Lower lobe of right lung (tissue), 2 donors: Measurements from ENCODE around the gene NPY1R. TPM values are rescaled to one million over a fixed set of nuclear protein-coding genes. Genes with fewer than 3 reads are reported as not detected.

Experiments
- ATAC-seq, 2 donors: fragments of 200-7000 bp; cut with Tn5 transposase; one replicate each; pipeline ENCODE4 v1.9.1; 2020 to 2022; ENCODE audit warnings: mild to moderate bottlenecking in 2 of 2, moderate library complexity in 2 of 2
- DNase-seq: peaks from one replicate; pipeline ENCODE4 v3.0.0-alpha.2; 2020
- H3K27ac ChIP-seq: fragments of 200-600 bp; one replicate; pipeline ENCODE4 v1.8.0; 2022
- H3K27me3 ChIP-seq: fragments of 200-600 bp; one replicate; pipeline ENCODE4 v1.8.0; 2022; ENCODE audit warnings: low read depth
- H3K36me3 ChIP-seq: fragments of 200-600 bp; one replicate; pipeline ENCODE4 v1.8.0; 2022; ENCODE audit warnings: mild to moderate bottlenecking
- H3K4me1 ChIP-seq: fragments of 200-600 bp; one replicate; pipeline ENCODE4 v1.8.0; 2022
- H3K4me3 ChIP-seq: fragments of 200-600 bp; one replicate; pipeline ENCODE4 v1.8.0; 2022; ENCODE audit warnings: mild to moderate bottlenecking
- H3K9me3 ChIP-seq: fragments of 200-600 bp; one replicate; pipeline ENCODE4 v1.8.0; 2022
- intact Hi-C: fragments of 100-400 bp; cut with DNase I; formaldehyde crosslinking; loops from one replicate; pipeline ENCODE4 v1.11.0; 2022
- total RNA-seq: library from RNA; stranded (reverse); fragmentation: NEBNext Ultra II Directional; extraction: Animal tissue kit (Norgen Biotek cat#: 25700); gene quantifications from one replicate; pipeline ENCODE4 v1.2.1, GENCODE V29; 2021
- TF ChIP-seq, protein P1 (sequence below): fragments of 200-600 bp; IDR thresholded peaks from one replicate; pipeline ENCODE4 v1.8.0; 2022; ENCODE audit warnings: antibody characterized with exemption, mild to moderate bottlenecking
- donor health status: DM: no; HTN: yes; CAD: no; lungs with severe emphysema.

The NPY1R gene
- total RNA-seq, 1 donor from 2014 or later, result 1.9 TPM

DNA sequence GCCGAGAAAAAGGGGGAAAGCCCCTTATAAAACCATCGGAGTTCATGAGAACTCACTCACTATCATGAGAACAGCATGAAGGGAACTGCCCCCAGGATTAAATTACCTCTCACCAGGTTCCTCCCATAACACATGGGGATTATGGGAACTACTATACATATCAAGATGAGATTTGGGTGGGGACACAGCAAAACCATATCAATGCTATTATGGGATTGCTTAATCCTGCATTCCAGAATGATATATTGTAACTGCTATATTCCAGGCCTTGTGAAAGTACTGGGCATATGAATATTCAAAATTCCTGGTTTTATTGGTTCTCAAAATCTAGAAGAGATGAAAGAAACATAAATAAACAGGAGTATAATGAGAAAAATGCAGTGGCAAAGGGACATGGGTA is 29.3 kb downstream of the NPY1R start:
- intact Hi-C loops, result no loop called here
- TF ChIP-seq, protein P1, sequence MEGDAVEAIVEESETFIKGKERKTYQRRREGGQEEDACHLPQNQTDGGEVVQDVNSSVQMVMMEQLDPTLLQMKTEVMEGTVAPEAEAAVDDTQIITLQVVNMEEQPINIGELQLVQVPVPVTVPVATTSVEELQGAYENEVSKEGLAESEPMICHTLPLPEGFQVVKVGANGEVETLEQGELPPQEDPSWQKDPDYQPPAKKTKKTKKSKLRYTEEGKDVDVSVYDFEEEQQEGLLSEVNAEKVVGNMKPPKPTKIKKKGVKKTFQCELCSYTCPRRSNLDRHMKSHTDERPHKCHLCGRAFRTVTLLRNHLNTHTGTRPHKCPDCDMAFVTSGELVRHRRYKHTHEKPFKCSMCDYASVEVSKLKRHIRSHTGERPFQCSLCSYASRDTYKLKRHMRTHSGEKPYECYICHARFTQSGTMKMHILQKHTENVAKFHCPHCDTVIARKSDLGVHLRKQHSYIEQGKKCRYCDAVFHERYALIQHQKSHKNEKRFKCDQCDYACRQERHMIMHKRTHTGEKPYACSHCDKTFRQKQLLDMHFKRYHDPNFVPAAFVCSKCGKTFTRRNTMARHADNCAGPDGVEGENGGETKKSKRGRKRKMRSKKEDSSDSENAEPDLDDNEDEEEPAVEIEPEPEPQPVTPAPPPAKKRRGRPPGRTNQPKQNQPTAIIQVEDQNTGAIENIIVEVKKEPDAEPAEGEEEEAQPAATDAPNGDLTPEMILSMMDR, result no peak
- Histone ChIP-seq H3K9me3 (no peaks in the 10 kb centered on the region), H3K36me3 (no peaks in the 10 kb centered on the region), H3K4me1 (no peaks in the 10 kb centered on the region), H3K4me3 (no peak overlapping the region), H3K27me3 (no peaks in the 10 kb centered on the region), H3K27ac (no peak overlapping the region)
- DNase-seq, result no peak
- no peak for ATAC-seq

DNA sequence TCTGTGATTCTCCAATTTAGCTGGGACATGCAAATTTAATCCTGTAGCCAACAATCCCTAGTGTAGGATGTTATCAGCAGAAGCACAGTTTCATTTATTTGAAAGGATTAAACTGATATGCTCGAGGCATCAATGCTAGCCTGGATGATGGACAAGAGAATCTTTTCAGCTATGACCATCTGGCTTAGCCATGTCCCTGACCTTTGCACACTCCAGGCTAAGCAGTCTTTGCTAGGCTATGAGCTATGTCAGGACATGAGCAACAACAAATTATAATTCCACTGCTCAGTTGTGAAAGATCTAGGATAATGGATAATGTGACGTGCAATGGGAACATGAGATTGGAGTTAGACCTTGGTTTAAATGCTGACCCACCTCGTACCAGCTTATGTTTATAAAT is 32.0 kb downstream of the NPY1R start:
- Histone ChIP-seq H3K4me3 (no peak overlapping the region), H3K27ac (no peak overlapping the region), H3K9me3 (no peaks in the 10 kb centered on the region), H3K4me1 (no peaks in the 10 kb centered on the region), H3K36me3 (no peaks in the 10 kb centered on the region), H3K27me3 (no peaks in the 10 kb centered on the region)
- DNase-seq, result no peak
- TF ChIP-seq, protein P1, result no peak
- ATAC-seq, result no peak
- intact Hi-C loops, result no loop called here

DNA sequence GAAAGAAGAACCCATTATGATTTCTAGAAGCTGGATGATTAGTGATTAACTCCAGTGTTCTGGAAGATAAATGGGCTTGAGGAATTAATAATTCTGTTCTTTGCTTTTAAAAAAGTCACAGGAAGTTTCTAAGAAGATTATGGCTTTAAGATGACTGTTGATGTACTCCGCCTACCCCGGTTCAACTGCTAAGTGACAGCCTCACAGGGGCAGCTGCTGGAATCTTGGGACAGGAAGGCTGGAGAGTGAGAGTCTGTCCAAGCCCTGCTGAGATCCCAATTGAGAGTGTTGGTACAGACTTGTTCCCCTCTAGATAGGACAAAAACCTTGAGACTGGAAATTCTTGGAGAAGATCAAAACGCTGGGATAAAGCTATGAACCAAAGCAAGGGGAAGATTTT is 37.3 kb downstream of the NPY1R start:
- intact Hi-C loops, result no loop called here
- Histone ChIP-seq H3K27ac (no peak overlapping the region), H3K27me3 (no peaks in the 10 kb centered on the region), H3K36me3 (no peaks in the 10 kb centered on the region), H3K9me3 (no peaks in the 10 kb centered on the region), H3K4me3 (no peak overlapping the region), H3K4me1 (no peaks in the 10 kb centered on the region)
- no peak for DNase-seq
- TF ChIP-seq, protein P1, result no peak
- no peak for ATAC-seq

DNA sequence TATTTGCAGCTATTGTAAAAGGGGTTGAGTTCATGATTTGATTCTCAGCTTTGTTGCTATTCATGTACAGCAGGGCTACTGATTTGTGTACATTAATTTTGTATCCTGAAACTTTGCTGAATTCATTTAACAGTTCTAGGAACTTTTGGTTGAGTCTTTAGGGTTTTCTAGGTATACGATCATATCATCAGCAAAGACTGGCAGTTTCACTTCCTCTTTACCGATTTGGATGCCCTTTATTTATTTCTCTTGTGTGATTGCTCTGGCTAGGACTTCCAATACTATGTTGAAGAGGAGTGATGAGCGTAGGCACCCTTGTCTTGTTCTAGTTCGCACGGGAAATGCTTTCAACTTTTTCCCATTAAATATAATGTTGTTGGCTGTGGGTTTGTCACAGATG is 48.1 kb downstream of the NPY1R start:
- DNase-seq (no peak), ATAC-seq (no peak)
- no peaks in the 10 kb centered on the region for H3K36me3 ChIP-seq
- H3K4me3 ChIP-seq, result no peak overlapping the region
- intact Hi-C loops, result no loop called here
- no peak overlapping the region for H3K27ac ChIP-seq
- no peaks in the 10 kb centered on the region for H3K27me3 ChIP-seq
- TF ChIP-seq, protein P1, result no peak
- H3K9me3 ChIP-seq, result no peaks in the 10 kb centered on the region
- H3K4me1 ChIP-seq, result no peaks in the 10 kb centered on the region

DNA sequence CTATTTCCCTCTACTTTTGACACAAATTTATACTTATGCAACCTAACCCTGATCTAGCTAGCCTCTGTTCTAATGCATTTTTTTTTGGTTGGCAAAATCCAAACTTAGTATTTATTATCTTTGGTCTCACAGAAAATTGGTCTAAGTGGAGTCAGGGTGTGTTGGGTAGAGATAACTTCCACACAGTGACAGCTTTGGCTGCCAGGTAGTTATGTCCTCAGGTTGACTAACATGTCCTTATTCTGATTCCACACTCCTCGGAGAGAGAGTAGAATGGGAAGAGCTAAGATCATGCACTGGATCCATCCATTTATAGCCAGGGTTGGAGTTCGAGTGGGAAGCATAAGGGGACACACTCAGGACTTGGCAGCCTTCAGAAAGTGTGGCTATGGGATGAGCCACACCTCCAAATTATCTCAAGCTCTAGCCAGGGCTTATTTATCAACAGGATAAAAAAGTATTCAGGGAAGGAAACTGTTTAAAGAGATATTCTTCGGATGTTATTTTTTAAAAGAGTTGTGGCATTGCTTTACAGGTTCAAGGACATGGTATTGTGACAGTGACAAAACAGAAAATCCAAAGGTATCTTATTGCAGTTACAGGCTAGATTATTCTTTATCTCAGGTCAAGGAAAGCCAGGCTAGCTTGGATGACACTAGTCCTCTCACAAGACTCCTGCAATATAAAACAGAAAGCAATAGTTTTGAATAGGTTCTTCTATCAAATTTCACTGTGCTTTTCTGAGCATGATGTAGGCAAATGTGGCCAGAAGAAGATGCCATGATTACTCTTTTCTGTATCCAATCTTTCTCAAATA is 51.5 kb downstream of the NPY1R start:
- Histone ChIP-seq H3K4me3 (no peak overlapping the region), H3K9me3 (no peaks in the 10 kb centered on the region), H3K4me1 (no peaks in the 10 kb centered on the region), H3K27me3 (no peaks in the 10 kb centered on the region), H3K27ac (no peak overlapping the region), H3K36me3 (no peaks in the 10 kb centered on the region)
- no peak for DNase-seq
- TF ChIP-seq, protein P1, result no peak
- intact Hi-C loops, result no loop called here
- no peak for ATAC-seq
